Activated CD4-positive, CD25-positive, alpha-beta regulatory T cell (primary cell): Measurements from ENCODE around the gene LYPD4.
"Not testable (repeated sequence)": the region's sequence is repeated elsewhere in the genome, so short reads cannot be mapped to it uniquely, and the experiment has no call there.

Experiments
- DNase-seq, 4 experiments: peaks; one replicate each; lab custom pipeline; 2025; lab: John Stamatoyannopoulos, UW

LYPD4 gene

GRCh38 chr19:41844601-41845000 is at the start of gene LYPD4:
Gene LYPD4, minus strand, starts transcription at chr19:41844683. Its CDS starts 5,398 bp downstream, at chr19:41839285.
- no peak for DNase-seq

GRCh38 chr19:41893899-41894298 is 49.4 kb upstream of the LYPD4 start:
- DNase-seq = no peak

- DNase-seq = no peak
Measured at GRCh38 chr19:41892173-41892902, 47.9 kb upstream of the LYPD4 start.

GRCh38 chr19:41890936-41891335 is 46.5 kb upstream of the LYPD4 start:
- DNase-seq = no peak

- DNase-seq = no peak
Measured at GRCh38 chr19:41889896-41890295, 45.4 kb upstream of the LYPD4 start.

GRCh38 chr19:41888926-41889325 is 44.4 kb upstream of the LYPD4 start:
- DNase-seq = no peak

- peak; percentile 60 to 75 (median 68) for DNase-seq
Measured at GRCh38 chr19:41887711-41888382, 43.4 kb upstream of the LYPD4 start.

- DNase-seq = peak in 2 of 4 experiments; percentile 54 to 65
Measured at GRCh38 chr19:41886761-41887710, 42.6 kb upstream of the LYPD4 start.

- DNase-seq = peak; percentile 77 to 84 (median 80)
Measured at GRCh38 chr19:41883821-41884733, 39.6 kb upstream of the LYPD4 start.

GRCh38 chr19:41883463-41883820 is 39.0 kb upstream of the LYPD4 start:
- DNase-seq = no peak

- peak in 3 of 4 experiments; percentile 38 to 68 (median 66) for DNase-seq
Measured at GRCh38 chr19:41882568-41883462, 38.3 kb upstream of the LYPD4 start, which contains the start of gene ARHGEF1. Gene ARHGEF1, plus strand, starts transcription at chr19:41883184. Its CDS starts 4,899 bp downstream, at chr19:41888083.

- no peak for DNase-seq
Measured at GRCh38 chr19:41880329-41880708, 35.8 kb upstream of the LYPD4 start.

GRCh38 chr19:41879670-41880328 is 35.3 kb upstream of the LYPD4 start:
- DNase-seq = no peak

- DNase-seq = no peak
Measured at GRCh38 chr19:41879080-41879479, 34.6 kb upstream of the LYPD4 start.

- no peak for DNase-seq
Measured at GRCh38 chr19:41877916-41878905, 33.7 kb upstream of the LYPD4 start.

- peak in 1 of 4 experiments; percentile 18 for DNase-seq
Measured at GRCh38 chr19:41876847-41877832, 32.7 kb upstream of the LYPD4 start, which contains the start of gene CD79A. Gene CD79A, plus strand, starts transcription at chr19:41877279. Its CDS starts 26 bp downstream, at chr19:41877305.

- DNase-seq = not testable (repeated sequence)
Measured at GRCh38 chr19:41875973-41876372, 31.5 kb upstream of the LYPD4 start.
